Right atrium auricular region (tissue), 2 donors: ENCODE measurements around the gene SMYD4. TPM values are rescaled to one million over a fixed set of nuclear protein-coding genes. Genes with fewer than 3 reads are reported as not detected.
"Not testable (repeated sequence)": the region's sequence is repeated elsewhere in the genome, so short reads cannot be mapped to it uniquely, and the experiment has no call there.

Experiments used
- DNase-seq: peaks from one replicate; pipeline ENCODE4 v3.0.0-alpha.2; 2019; ENCODE audit warnings: low spot score
- H3K27ac ChIP-seq, 2 donors: fragments of 200-600 bp; sonication (generic); 1 replicate in 1 of 2; 2 replicates in 1 of 2; pipeline ENCODE4 v1.5.1; 2016 to 2019
- H3K27me3 ChIP-seq, 2 donors: fragments of 200-600 bp; sonication (generic); one replicate each; pipeline versions ENCODE4 v1.5.1 to v1.6.0; 2017 to 2019
- H3K36me3 ChIP-seq: fragments of 200-600 bp; sonication (generic); one replicate; pipeline ENCODE4 v1.5.1; 2016
- H3K4me1 ChIP-seq, 2 donors: fragments of 200-600 bp; sonication (generic); one replicate each; pipeline versions ENCODE4 v1.5.1 to v1.6.0; 2017 to 2019
- H3K4me3 ChIP-seq, 2 donors: fragments of 200-600 bp; sonication (generic); 1 replicate in 1 of 2; 2 replicates in 1 of 2; pipeline ENCODE4 v1.5.1; 2017 to 2019; ENCODE audit warnings: mild to moderate bottlenecking in 1 of 2, moderate library complexity in 1 of 2
- H3K9me3 ChIP-seq, 2 donors: fragments of 200-600 bp; sonication (generic); one replicate each; pipeline ENCODE4 v1.5.1; 2019
- total RNA-seq, 2 donors: library from RNA; depleted of rRNA; stranded (reverse); fragments of >200 nt; gene quantifications; one replicate each; pipeline ENCODE4 v1.1.0, GENCODE V29; 2016
- TF ChIP-seq, protein P1 (sequence below), 2 donors: fragments of 200-600 bp; sonication (generic); IDR thresholded peaks; one replicate each; pipeline ENCODE4 v1.5.1; 2019; ENCODE audit warnings: antibody characterized with exemption in 2 of 2

The SMYD4 gene
- total RNA-seq, 2 donors from 2014 or later = 6.2 to 7.1 TPM

DNA sequence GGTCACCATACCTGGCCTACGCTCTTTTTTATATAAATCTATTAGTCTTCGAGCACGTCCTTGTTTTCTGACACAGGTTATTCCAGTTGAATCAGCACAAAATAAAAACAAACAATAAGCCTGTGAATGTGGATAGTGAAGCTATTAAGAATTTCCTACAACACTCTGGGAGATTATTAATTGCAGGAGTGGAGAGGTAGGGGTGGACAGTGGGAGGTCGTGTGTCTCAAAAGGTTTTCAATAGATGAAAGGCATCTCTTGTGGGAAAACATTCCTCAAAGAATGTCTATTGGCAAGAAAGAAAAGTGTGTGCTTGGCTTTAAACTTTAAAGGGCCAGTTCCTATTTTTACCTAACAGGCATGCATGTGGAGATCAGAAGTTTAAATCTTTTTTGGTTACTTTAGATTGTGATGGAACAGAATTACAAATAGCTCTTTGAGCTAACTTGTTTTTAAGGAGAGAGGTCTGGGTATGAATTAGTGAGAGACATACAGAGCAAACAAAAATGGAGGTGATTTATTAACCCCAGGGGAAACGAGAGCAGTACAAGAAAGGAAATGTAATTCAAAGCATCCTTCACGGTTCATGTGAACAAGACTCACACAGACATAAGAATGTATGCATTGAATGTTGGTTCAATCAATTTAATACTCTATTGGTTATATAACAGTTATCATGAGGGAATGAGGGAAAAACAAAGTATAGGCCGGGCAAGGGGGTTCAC lies 9.0 kb downstream of the SMYD4 start:
- Histone ChIP-seq H3K27me3 (no peaks in the 10 kb centered on the region), H3K9me3 (no peaks in the 10 kb centered on the region), H3K4me1 (no peaks in the 10 kb centered on the region), H3K36me3 (peaks cover 8% of the 10 kb centered on the region), H3K4me3 (no peak overlapping the region), H3K27ac (no peak overlapping the region)
- no peak for DNase-seq
- TF ChIP-seq, protein P1, sequence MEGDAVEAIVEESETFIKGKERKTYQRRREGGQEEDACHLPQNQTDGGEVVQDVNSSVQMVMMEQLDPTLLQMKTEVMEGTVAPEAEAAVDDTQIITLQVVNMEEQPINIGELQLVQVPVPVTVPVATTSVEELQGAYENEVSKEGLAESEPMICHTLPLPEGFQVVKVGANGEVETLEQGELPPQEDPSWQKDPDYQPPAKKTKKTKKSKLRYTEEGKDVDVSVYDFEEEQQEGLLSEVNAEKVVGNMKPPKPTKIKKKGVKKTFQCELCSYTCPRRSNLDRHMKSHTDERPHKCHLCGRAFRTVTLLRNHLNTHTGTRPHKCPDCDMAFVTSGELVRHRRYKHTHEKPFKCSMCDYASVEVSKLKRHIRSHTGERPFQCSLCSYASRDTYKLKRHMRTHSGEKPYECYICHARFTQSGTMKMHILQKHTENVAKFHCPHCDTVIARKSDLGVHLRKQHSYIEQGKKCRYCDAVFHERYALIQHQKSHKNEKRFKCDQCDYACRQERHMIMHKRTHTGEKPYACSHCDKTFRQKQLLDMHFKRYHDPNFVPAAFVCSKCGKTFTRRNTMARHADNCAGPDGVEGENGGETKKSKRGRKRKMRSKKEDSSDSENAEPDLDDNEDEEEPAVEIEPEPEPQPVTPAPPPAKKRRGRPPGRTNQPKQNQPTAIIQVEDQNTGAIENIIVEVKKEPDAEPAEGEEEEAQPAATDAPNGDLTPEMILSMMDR (IDR thresholded peaks at IDR 0.05) = no peak

DNA sequence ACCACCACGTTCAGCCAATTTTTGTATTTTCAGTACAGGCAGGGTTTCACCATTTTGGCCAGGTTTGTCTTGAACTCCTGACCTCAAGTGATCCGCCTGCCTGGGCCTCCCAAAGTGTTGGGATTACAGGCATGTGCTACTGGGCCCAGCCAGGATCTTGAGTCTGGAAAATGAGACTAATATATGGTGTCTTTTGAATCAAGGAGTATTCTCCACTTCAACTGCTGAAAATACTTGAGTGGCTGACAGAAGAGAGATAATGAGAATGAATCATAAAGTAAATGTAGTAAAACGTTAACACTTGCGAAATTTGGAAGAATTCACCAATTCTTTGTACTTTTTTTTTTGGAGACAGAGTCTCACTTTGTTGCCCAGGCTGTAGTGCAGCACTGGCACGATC lies 16.6 kb downstream of the SMYD4 start:
- H3K36me3 ChIP-seq = peaks cover 16% of the 10 kb centered on the region
- no peaks in the 10 kb centered on the region for H3K9me3 ChIP-seq
- H3K27ac ChIP-seq = no peak overlapping the region

GRCh38 chr17:1810450-1811103 lies 19.1 kb downstream of the SMYD4 start:
- Histone ChIP-seq H3K27ac (no peak overlapping the region), H3K4me3 (no peak overlapping the region), H3K36me3 (peaks cover 16% of the 10 kb centered on the region), H3K9me3 (no peaks in the 10 kb centered on the region), H3K27me3 (no peaks in the 10 kb centered on the region), H3K4me1 (no peaks in the 10 kb centered on the region)
- no peak for DNase-seq
- TF ChIP-seq, protein P1 (IDR thresholded peaks at IDR 0.05) = no peak

More for the DNA sequence above, 16.6 kb downstream of the SMYD4 start:
- TF ChIP-seq, protein P1 (IDR thresholded peaks at IDR 0.05) = no peak
- Histone ChIP-seq H3K4me3 (no peak overlapping the region), H3K27me3 (no peaks in the 10 kb centered on the region), H3K4me1 (no peaks in the 10 kb centered on the region)
- peak; percentile 62 for DNase-seq

DNA sequence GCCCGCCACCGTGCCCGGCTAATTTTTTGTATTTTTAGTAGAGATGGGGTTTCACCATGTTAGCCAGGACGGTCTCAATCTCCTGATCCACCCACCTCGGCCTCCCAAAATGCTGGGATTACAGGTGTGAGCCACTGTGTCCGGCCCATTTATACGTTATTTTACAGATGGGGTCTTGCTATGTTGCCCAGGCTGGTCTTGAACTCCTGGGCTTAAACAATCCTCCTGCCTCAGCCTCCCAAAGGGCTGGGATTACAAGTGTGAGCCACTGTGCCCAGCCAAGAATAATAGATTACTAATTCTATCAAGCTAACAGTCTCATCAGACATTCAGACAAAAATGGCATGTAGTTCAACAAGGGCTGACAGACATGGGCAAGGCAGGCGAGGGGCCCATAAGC lies 19.9 kb downstream of the SMYD4 start:
- not testable (repeated sequence) for H3K4me1 ChIP-seq, H3K27me3 ChIP-seq, H3K27ac ChIP-seq, H3K4me3 ChIP-seq, H3K9me3 ChIP-seq, DNase-seq
- H3K36me3 ChIP-seq = peaks cover 16% of the 10 kb centered on the region

DNA sequence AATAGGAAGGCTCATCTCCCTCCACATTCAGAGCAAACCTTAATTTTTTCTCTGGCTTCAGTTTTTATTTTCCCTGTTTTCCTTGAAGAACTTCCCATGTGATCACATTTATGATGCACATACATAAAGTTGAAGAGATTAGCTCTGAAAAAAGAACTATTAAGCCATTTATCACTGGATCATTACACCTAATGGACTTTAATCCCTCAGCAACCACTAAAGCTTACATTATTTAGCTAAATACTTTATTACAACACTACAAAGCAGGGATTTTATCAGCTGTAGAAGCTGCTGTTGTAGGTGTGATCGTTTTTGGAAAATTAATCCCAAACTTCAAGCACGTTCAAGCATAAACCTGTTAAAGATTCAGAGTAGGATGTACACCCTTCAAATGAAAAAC lies 21.1 kb downstream of the SMYD4 start:
- DNase-seq = no peak
- H3K27me3 ChIP-seq = no peaks in the 10 kb centered on the region
- peaks cover 28% of the 10 kb centered on the region for H3K36me3 ChIP-seq
- H3K4me3 ChIP-seq = no peak overlapping the region
- TF ChIP-seq, protein P1 (IDR thresholded peaks at IDR 0.05) = no peak
- no peak overlapping the region for H3K27ac ChIP-seq
- H3K9me3 ChIP-seq = no peaks in the 10 kb centered on the region
- H3K4me1 ChIP-seq = no peaks in the 10 kb centered on the region

GRCh38 chr17:1807890-1808289 lies 21.8 kb downstream of the SMYD4 start:
- Histone ChIP-seq H3K27me3 (no peaks in the 10 kb centered on the region), H3K4me3 (no peak overlapping the region), H3K36me3 (peaks cover 30% of the 10 kb centered on the region), H3K27ac (no peak overlapping the region), H3K9me3 (no peaks in the 10 kb centered on the region), H3K4me1 (no peaks in the 10 kb centered on the region)
- DNase-seq = no peak
- TF ChIP-seq, protein P1 (IDR thresholded peaks at IDR 0.05) = no peak
